Uterus (tissue), 2 donors: ENCODE measurements around the gene IRGC.

Experiments used
- CTCF ChIP-seq, 4 experiments: fragments of 200-600 bp in 2 of 4; fragments of 450-650 bp in 2 of 4; sonication (generic) in 2 of 4; IDR thresholded peaks; one replicate each; pipeline ENCODE4 v1.5.1; 2016 to 2019; ENCODE audit warnings: antibody characterized with exemption in 4 of 4, mild to moderate bottlenecking in 2 of 4, moderate library complexity in 1 of 4
- POLR2A ChIP-seq, 2 donors: fragments of 450-650 bp; IDR thresholded peaks; one replicate each; pipeline ENCODE4 v1.6.1; 2016; ENCODE audit warnings: antibody characterized with exemption in 2 of 2, mild to moderate bottlenecking in 1 of 2, moderate library complexity in 1 of 2

GRCh38 chr19:43741075-43741825 lies 25.4 kb downstream of the IRGC start:
- TF ChIP-seq CTCF (IDR thresholded peaks at IDR 0.05) (no peak), POLR2A (IDR thresholded peaks at IDR 0.05) (no peak)
